ENCODE measurements around the gene ZNF430.

DNA sequence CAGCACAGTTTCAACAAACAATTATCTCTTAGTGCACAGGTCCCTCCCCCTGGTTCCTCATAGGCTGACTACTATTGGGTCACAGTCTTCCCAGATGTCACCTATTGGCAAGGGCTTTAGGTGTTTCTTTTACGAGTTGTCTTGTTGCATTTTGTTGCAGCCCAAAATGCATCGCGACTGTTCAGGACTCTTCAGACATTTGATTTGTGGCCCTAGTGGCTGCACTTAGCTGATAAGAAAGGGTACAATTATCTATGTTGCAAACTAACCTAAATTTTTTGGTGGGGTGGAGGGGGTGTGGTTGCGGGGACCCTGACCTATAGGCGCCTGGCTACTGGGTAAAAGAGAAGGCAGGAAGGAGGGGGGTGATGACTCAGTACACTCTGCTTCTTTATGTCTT, 32.4 kb downstream of the ZNF430 start:
- no peak for TF ChIP-seq POLR2A (IDR thresholded peaks at IDR 0.05)
- TF ChIP-seq, protein P1, sequence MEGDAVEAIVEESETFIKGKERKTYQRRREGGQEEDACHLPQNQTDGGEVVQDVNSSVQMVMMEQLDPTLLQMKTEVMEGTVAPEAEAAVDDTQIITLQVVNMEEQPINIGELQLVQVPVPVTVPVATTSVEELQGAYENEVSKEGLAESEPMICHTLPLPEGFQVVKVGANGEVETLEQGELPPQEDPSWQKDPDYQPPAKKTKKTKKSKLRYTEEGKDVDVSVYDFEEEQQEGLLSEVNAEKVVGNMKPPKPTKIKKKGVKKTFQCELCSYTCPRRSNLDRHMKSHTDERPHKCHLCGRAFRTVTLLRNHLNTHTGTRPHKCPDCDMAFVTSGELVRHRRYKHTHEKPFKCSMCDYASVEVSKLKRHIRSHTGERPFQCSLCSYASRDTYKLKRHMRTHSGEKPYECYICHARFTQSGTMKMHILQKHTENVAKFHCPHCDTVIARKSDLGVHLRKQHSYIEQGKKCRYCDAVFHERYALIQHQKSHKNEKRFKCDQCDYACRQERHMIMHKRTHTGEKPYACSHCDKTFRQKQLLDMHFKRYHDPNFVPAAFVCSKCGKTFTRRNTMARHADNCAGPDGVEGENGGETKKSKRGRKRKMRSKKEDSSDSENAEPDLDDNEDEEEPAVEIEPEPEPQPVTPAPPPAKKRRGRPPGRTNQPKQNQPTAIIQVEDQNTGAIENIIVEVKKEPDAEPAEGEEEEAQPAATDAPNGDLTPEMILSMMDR (IDR thresholded peaks at IDR 0.05), result no peak

All from Peyer's patch (tissue), 4 donors.